ENCODE results near the gene NEMP1. TPM values are rescaled to one million over a fixed set of nuclear protein-coding genes. Genes with fewer than 3 reads are reported as not detected.

Gene NEMP1
- polyA plus RNA-seq, 6 donors from 2014 or later: 3.9 to 7.1 (median 5.9) TPM

- H3K4me1 Mint-ChIP-seq: peaks cover 23 to 28% (median 27%) of the 10 kb centered on the region in 3 donors
- peaks cover 0 to 6% (median 0%) of the 10 kb centered on the region in 3 donors for H3K27me3 Mint-ChIP-seq
- ATAC-seq (ENCODE audit: low read depth in 2 of 2) (no peak), DNase-seq (no peak)
- no peak overlapping the region for H3K27ac Mint-ChIP-seq
- no peaks in the 10 kb centered on the region for H3K36me3 Mint-ChIP-seq
- peak overlapping the region in 1 of 8 donors; percentile 22 for H3K4me3 Mint-ChIP-seq
- H3K9me3 Mint-ChIP-seq: no peaks in the 10 kb centered on the region
Measured at GRCh38 chr12:57116580-57117281, 38.1 kb upstream of the NEMP1 start.

DNA sequence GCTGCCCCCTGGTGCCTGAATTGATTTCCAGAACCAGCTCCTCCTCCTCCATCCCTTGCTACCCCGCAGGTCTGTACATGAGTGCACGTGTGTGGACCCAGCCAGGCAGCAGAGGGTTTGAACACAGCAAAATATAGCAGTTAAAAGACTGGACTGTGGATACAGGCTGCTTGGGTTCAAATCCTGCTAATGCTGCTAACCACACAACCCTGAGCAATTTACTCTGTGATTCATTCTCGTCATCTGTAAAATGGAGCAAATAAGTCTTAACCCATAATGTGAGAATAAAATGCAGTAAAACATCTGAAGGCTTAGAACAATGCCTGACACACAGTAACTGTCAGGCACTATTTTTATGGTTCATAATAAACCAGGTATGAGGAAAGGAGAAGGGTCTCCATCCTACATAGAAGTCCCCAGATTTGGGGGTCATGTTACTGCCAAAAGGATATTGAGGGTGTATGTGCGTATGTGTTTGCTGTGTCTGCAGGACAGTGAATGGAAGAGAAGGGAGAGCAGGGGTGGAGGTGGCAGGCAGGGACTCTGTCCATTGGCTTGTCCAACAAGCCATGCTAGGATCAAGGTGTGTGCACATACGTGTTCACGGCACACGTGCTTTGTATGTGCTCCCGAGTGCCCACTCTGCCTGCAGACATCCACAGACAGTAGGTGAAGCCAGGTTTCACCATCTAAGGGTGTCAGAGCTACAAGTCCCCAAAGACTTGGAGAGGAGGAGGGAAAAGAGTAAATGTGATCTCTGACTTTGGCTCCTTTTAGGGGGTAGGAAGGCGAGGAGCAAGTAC lies 34.1 kb upstream of the NEMP1 start:
- H3K27ac Mint-ChIP-seq: peak overlapping the region; percentile 98 to 100 (median 100)
- peaks cover 38 to 46% (median 45%) of the 10 kb centered on the region in 3 donors for H3K4me1 Mint-ChIP-seq
- no peaks in the 10 kb centered on the region for H3K9me3 Mint-ChIP-seq
- H3K36me3 Mint-ChIP-seq: peaks cover 0 to 13% of the 10 kb centered on the region in 2 donors
- peaks cover 0 to 6% (median 0%) of the 10 kb centered on the region in 3 donors for H3K27me3 Mint-ChIP-seq
- peak overlapping the region; percentile 93 to 100 (median 97) for H3K4me3 Mint-ChIP-seq
- DNase-seq (no peak), ATAC-seq (ENCODE audit: low read depth in 2 of 2) (no peak)

DNA sequence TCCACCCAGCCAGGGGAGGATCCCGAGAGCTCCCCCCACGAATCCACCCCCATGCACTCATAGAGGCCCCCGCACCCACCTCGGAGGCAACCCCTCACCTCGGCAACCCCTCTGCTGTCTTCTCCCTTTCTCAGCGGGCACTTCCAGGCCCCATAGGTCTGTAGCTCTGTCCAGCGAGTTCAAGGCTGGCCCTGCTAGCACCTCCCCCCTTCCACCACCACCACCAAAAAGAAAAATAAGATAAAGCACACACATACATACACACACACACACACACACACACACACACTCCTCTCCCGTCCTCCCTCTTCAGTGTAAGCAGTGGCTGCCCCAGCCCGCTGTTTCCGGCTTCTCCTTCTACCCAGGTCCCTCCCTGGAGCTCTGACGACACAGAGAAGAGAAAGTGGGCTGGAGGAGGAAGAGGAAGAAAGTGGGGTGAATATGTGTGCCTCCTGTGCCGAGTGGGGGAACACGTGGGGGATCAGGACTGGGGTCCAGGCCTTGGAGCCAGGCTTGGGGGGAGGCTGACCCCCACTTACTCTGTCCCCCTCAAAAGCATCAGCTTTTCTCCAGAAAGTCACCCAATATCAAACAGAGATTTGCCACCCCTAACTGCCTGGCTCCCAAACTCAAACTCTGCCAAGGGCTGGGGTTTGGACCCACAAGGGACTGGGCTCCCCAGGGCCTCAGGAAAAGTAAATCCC lies 32.6 kb upstream of the NEMP1 start, which contains the start of gene STAT6:
Gene STAT6, minus strand, starts transcription at position 332 of the 704 bp plus-strand sequence. CDS start 3,084 bp downstream, outside the sequence.
- Mint-ChIP-seq H3K27me3 (no peaks in the 10 kb centered on the region), H3K27ac (peak within 1 kb of the TSS; percentile 98 to 100 (median 100)), H3K36me3 (peaks cover 0 to 28% of the 10 kb centered on the region in 2 donors), H3K4me3 (peak within 1 kb of the TSS; percentile 93 to 100 (median 97)), H3K9me3 (no peaks in the 10 kb centered on the region), H3K4me1 (peaks cover 51 to 61% (median 60%) of the 10 kb centered on the region in 3 donors)
- DNase-seq: peak; percentile 86
- ATAC-seq (ENCODE audit: low read depth in 2 of 2): peak; percentile 67

GRCh38 chr12:57110104-57111030 lies 31.8 kb upstream of the NEMP1 start:
- peak overlapping the region; percentile 93 to 100 (median 97) for H3K4me3 Mint-ChIP-seq
- H3K4me1 Mint-ChIP-seq: peaks cover 55 to 61% (median 60%) of the 10 kb centered on the region in 3 donors
- DNase-seq: peak; percentile 83

DNA sequence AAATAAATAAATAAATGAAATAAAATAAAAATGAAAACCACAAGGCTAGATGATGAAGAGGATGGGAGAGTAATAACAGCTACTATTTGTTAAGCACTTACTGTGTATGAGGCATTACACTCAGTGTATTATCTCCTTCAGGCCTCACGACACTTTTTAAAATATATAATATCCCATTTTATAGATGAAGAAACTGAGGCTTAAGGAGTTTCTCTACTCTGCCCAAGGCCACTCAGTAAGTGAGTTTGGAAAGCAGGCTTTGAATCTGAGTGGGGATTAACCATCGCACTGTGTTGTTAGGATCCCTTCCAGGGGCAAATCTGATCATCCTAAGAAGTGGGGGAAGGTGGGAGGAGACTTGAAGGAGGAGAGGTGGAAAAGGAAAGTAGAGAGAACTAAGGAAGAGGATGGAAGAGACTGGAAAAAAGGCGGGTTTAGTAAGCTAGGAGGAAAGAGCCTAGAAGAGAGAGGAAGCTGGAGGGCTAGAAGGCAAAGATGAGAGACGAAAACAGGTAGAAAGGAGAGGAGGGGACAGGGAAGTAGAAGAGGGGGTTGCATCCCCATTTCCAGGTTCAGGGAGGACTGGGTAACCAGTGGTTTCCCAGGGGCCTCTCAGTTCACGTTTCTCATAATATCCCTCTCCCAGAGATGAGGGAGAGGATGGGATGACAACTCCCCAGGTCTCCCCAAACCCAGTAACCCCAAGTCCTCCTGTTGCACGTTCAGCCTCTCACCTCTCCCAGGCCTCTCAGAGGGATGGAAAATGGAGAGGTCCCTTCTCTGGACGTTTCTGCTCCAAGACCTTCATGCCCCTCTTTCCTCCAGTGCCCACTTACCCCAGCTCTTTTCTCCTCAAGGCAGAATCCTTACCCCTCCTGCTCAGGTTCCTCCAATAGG lies 30.9 kb upstream of the NEMP1 start:
- Mint-ChIP-seq H3K27me3 (no peaks in the 10 kb centered on the region), H3K4me3 (peak overlapping the region; percentile 93 to 100 (median 97)), H3K9me3 (no peaks in the 10 kb centered on the region), H3K27ac (peak overlapping the region; percentile 98 to 100 (median 100)), H3K36me3 (peaks cover 0 to 31% of the 10 kb centered on the region in 2 donors), H3K4me1 (peaks cover 55 to 65% (median 61%) of the 10 kb centered on the region in 3 donors)
- no peak for DNase-seq
- no peak for ATAC-seq (ENCODE audit: low read depth in 2 of 2)

More at GRCh38 chr12:57110104-57111030, 31.8 kb upstream of the NEMP1 start:
- peak; percentile 67 to 72 for ATAC-seq (ENCODE audit: low read depth in 2 of 2)
- Mint-ChIP-seq H3K27me3 (no peaks in the 10 kb centered on the region), H3K27ac (peak overlapping the region; percentile 98 to 100 (median 100)), H3K36me3 (peaks cover 0 to 31% of the 10 kb centered on the region in 2 donors), H3K9me3 (no peaks in the 10 kb centered on the region)

GRCh38 chr12:57107456-57108155 lies 29.0 kb upstream of the NEMP1 start:
- Mint-ChIP-seq H3K4me3 (peak overlapping the region in 5 of 8 donors; percentile 20 to 68 (median 53)), H3K4me1 (peaks cover 52 to 64% (median 62%) of the 10 kb centered on the region in 3 donors), H3K36me3 (peaks cover 0 to 31% of the 10 kb centered on the region in 2 donors), H3K27me3 (no peaks in the 10 kb centered on the region), H3K27ac (peak overlapping the region in 5 of 6 donors; percentile 13 to 99 (median 87)), H3K9me3 (no peaks in the 10 kb centered on the region)
- ATAC-seq (ENCODE audit: low read depth in 2 of 2) (no peak), DNase-seq (no peak)

GRCh38 chr12:57106021-57106708 lies 27.6 kb upstream of the NEMP1 start:
- Mint-ChIP-seq H3K4me1 (peaks cover 42 to 66% (median 48%) of the 10 kb centered on the region in 3 donors), H3K27me3 (no peaks in the 10 kb centered on the region), H3K9me3 (no peaks in the 10 kb centered on the region), H3K36me3 (peaks cover 0 to 28% of the 10 kb centered on the region in 2 donors), H3K27ac (peak overlapping the region in 4 of 6 donors; percentile 21 to 99 (median 58)), H3K4me3 (peak overlapping the region in 1 of 8 donors; percentile 34)
- DNase-seq (no peak), ATAC-seq (ENCODE audit: low read depth in 2 of 2) (no peak)

GRCh38 chr12:57105011-57105753 lies 26.6 kb upstream of the NEMP1 start:
- H3K27ac Mint-ChIP-seq: peak overlapping the region in 3 of 6 donors; percentile 47 to 99 (median 90)
- H3K4me1 Mint-ChIP-seq: peaks cover 42 to 65% (median 47%) of the 10 kb centered on the region in 3 donors
- peak overlapping the region in 1 of 8 donors; percentile 33 for H3K4me3 Mint-ChIP-seq
- H3K9me3 Mint-ChIP-seq: no peaks in the 10 kb centered on the region
- H3K27me3 Mint-ChIP-seq: no peaks in the 10 kb centered on the region
- peaks cover 0 to 23% of the 10 kb centered on the region in 2 donors for H3K36me3 Mint-ChIP-seq
- ATAC-seq (ENCODE audit: low read depth in 2 of 2) (no peak), DNase-seq (no peak)

DNA sequence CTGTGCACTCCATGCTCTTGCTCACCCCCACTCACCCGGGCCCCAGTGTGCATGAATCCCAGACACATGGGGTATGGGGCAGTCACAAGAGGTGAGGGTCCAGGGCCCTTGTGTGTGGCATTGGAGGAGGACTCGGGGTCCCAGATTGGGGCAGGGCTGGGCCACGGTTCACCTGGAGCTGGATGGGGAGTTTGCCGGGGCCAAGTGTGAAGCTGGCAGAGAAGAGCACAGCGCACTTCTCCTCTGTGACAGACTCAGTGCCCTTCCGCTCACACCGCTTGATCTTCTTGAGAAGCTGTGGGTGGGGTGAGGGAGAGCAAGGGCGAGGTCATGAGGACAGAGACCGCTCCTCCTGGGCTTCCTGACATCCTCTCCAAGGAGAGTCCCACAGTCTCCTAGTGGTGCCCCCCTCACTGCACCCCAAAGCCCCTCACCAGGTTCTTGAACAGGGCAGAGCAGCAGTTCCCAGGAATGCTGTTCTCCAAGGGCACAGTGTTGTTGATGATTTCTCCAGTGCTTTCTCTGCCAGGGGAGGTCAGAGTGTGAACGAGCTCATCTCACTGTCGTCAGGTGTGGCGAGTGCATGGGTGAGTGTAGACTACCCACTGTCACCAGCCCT lies 25.8 kb upstream of the NEMP1 start:
- Mint-ChIP-seq H3K27me3 (no peaks in the 10 kb centered on the region), H3K4me1 (peaks cover 38 to 60% (median 46%) of the 10 kb centered on the region in 3 donors), H3K27ac (peak overlapping the region in 3 of 6 donors; percentile 30 to 70 (median 31)), H3K36me3 (peaks cover 0 to 29% of the 10 kb centered on the region in 2 donors), H3K9me3 (no peaks in the 10 kb centered on the region), H3K4me3 (peak overlapping the region in 1 of 8 donors; percentile 33)
- no peak for DNase-seq
- ATAC-seq (ENCODE audit: low read depth in 2 of 2): no peak

DNA sequence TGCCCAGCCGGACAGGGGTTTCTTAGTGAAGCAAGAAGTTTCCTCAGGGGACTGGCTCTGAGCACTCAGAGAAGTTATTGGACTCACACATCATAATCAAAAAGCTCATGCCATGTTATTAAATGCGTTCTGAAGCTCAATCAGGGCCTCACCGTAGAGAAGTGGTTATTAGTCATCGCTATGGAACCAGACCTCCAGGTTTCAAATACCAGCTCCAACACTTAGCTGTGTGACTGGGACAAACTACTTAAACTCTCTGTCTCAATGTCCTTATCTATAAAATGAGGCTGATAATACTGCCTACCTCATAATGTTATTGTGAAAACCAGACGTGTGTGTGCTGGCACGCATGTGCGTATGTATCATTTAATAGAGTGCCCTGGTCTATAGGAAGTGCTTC lies 25.3 kb upstream of the NEMP1 start:
- Mint-ChIP-seq H3K36me3 (peaks cover 0 to 34% of the 10 kb centered on the region in 2 donors), H3K9me3 (no peaks in the 10 kb centered on the region), H3K27ac (peak overlapping the region in 3 of 6 donors; percentile 27 to 73 (median 31)), H3K4me1 (peaks cover 40 to 56% (median 48%) of the 10 kb centered on the region in 3 donors), H3K27me3 (no peaks in the 10 kb centered on the region), H3K4me3 (no peak overlapping the region)
- ATAC-seq (ENCODE audit: low read depth in 2 of 2) (no peak), DNase-seq (no peak)
